Thoracic aorta (tissue), 2 donors: Measurements from ENCODE around the gene HELZ. TPM values are rescaled to one million over a fixed set of nuclear protein-coding genes. Genes with fewer than 3 reads are reported as not detected.

Source experiments
- ATAC-seq: fragments of 150-250 bp; one replicate; pipeline ENCODE4 v1.8.0; 2017; ENCODE audit warnings: low read depth; ENCODE audit not compliant: insufficient number of reproducible peaks, low FRiP score
- DNase-seq: peaks from one replicate; pipeline ENCODE4 v3.0.0-alpha.2; 2020; ENCODE audit warnings: low spot score
- H3K27ac ChIP-seq, 2 donors: fragments of 200-600 bp; sonication (generic); 1 replicate in 1 of 2; 2 replicates in 1 of 2; pipeline ENCODE4 v1.5.1; 2016; ENCODE audit warnings: mild to moderate bottlenecking in 2 of 2, moderate library complexity in 2 of 2
- H3K27me3 ChIP-seq: fragments of 200-600 bp; sonication (generic); replicated peaks from 2 replicates; pipeline ENCODE4 v1.6.0; 2016; ENCODE audit warnings: mild to moderate bottlenecking; ENCODE audit not compliant: insufficient read depth
- H3K36me3 ChIP-seq: fragments of 200-600 bp; sonication (generic); one replicate; pipeline ENCODE4 v1.5.1; 2016
- H3K4me1 ChIP-seq, 2 donors: fragments of 200-600 bp; sonication (generic); 1 replicate in 1 of 2; 2 replicates in 1 of 2; pipeline versions ENCODE4 v1.5.1 to v1.6.0; 2016; ENCODE audit warnings: low read depth in 2 of 2, mild to moderate bottlenecking in 1 of 2; ENCODE audit not compliant: control insufficient read depth in 1 of 2
- H3K4me3 ChIP-seq: fragments of 200-600 bp; sonication (generic); 2 replicates; pipeline ENCODE4 v1.5.1; 2016; ENCODE audit warnings: mild to moderate bottlenecking
- H3K9me3 ChIP-seq: fragments of 200-600 bp; sonication (generic); 2 replicates; pipeline ENCODE4 v1.5.1; 2016
- CTCF ChIP-seq: fragments of 200-600 bp; sonication (generic); IDR thresholded peaks from one replicate; pipeline ENCODE4 v1.5.1; 2019; ENCODE audit warnings: antibody characterized with exemption
- total RNA-seq, 2 donors: library from RNA; depleted of rRNA; stranded (reverse); fragments of >200 nt; gene quantifications; one replicate each; pipeline versions ENCODE4 v1.1.0 to v1.2.3, GENCODE V29; 2016

The HELZ gene
- total RNA-seq, 2 donors from 2014 or later, result 47.8 to 58.4 TPM

- Histone ChIP-seq H3K27me3 (no peaks in the 10 kb centered on the region), H3K36me3 (no peaks in the 10 kb centered on the region), H3K4me3 (no peak overlapping the region), H3K9me3 (no peaks in the 10 kb centered on the region), H3K4me1 (no peaks in the 10 kb centered on the region), H3K27ac (no peak overlapping the region)
- no peak for TF ChIP-seq CTCF
- no peak for DNase-seq
- ATAC-seq, result no peak
Measured at GRCh38 chr17:67022451-67022810, 222.6 kb downstream of the HELZ start.

DNA sequence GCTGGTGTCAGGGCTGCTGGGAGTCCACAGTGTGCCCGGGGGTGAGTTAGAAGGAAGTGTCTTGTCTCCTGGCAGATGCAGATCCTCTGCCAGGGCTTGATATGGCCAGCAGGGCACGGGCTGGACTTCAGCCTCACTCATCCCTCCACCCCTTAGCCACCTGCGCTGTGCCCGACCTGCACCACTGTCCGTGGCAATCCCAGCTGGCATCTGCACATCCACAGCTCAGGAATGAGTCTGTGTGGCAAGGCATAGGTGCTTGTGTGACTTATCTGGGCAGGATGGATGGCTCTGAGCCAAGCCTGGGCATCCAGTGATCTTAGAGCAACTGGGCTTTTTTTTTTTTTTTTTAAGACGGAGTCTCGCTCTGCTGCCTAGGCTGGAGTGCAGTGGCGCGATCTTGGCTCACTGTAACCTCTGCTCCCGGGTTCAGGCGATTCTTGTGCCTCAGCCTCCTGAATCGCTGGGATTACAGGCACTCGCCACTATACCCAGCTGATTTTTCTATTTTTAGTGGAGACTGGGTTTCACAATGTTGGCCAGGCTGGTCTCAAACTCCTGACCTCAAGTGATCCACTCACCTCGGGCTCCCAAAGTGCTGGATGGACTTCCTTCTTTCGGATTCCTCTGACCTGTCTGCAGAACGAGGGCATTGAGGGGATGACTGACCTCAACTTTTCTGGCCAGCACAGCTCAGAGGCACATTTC is 223.1 kb downstream of the HELZ start:
- ATAC-seq (no peak), DNase-seq (no peak)
- Histone ChIP-seq H3K4me1 (no peaks in the 10 kb centered on the region), H3K27ac (no peak overlapping the region), H3K36me3 (no peaks in the 10 kb centered on the region), H3K4me3 (no peak overlapping the region), H3K27me3 (no peaks in the 10 kb centered on the region), H3K9me3 (no peaks in the 10 kb centered on the region)
- TF ChIP-seq CTCF, result no peak

DNA sequence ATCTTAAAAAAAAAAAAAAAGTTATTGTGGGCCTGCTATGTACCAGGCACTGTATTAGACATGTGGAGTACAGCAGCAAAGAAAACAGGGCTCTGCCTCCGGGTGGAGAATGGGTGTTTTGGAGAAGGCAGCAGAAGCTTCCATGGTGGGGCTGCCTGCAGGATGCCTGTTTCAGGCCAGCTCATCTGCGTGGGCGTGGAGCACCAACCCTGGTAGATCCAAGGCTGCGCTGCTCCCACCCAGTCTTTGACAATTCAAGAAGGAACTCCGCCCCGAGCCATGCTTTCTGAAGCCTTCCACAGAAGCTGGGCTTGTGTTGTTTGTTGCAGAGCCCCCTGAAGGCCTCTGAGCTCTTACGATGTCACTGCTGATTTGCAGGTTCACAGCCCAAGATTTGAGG is 223.8 kb downstream of the HELZ start:
- no peak for DNase-seq
- Histone ChIP-seq H3K9me3 (no peaks in the 10 kb centered on the region), H3K36me3 (no peaks in the 10 kb centered on the region), H3K4me3 (no peak overlapping the region), H3K27ac (no peak overlapping the region), H3K4me1 (no peaks in the 10 kb centered on the region), H3K27me3 (no peaks in the 10 kb centered on the region)
- no peak for TF ChIP-seq CTCF
- ATAC-seq, result no peak

Other genes with a start within 250 kb of the HELZ start
- not detected for gene CACNG1, start 200.6 kb downstream of the HELZ start, total RNA-seq
- 10 to 100 TPM; 18.3 to 29.5 TPM for gene PSMD12, start 121.4 kb upstream of the HELZ start, total RNA-seq
- gene PITPNC1, start 132.1 kb upstream of the HELZ start, total RNA-seq, result 10 to 100 TPM in 1 of 2 donors, 1 to 10 TPM in 1; 8.4 to 28.8 TPM